Forelimb muscle (tissue), 1 donor: ENCODE data around the gene PRR20G. TPM values are rescaled to one million over a fixed set of nuclear protein-coding genes. Genes with fewer than 3 reads are reported as not detected.
A peak's percentile ranks its signal among the peaks of the same experiment; 100 is the strongest.
"Not testable (repeated sequence)": the region's sequence is repeated elsewhere in the genome, so short reads cannot be mapped to it uniquely, and the experiment has no call there.

Source experiments
- DNase-seq: peaks from one replicate; pipeline ENCODE4 v3.0.0-alpha.2; 2013; ENCODE audit warnings: low read depth
- polyA plus RNA-seq: library from polyadenylated mRNA; unstranded; fragments of 120-200 nt; gene quantifications from one replicate; pipeline ENCODE4 v1.2.1, GENCODE V29; 2013; ENCODE audit not compliant: insufficient read length

The PRR20G gene
- polyA plus RNA-seq, 1 donor, result not detected

DNA sequence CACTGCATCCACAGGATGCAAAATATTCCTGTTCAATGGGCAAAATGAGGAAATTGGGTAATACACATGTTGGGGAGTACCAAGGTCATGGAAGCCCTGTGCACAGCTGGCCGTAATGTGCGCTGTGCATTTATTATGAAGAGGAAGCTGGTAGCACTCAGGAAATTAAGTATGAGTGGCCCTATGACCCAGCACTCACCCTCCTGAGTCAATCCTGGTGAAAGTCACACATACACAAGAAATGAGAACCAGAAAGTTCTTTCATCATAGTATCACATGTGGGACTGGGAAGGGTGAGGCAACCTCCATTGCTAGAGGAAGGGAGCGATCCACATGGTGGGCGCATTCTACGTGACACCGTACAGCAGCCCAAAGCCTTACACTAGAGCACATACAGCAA is 11.4 kb upstream of the PRR20G start:
- DNase-seq, result no peak

DNA sequence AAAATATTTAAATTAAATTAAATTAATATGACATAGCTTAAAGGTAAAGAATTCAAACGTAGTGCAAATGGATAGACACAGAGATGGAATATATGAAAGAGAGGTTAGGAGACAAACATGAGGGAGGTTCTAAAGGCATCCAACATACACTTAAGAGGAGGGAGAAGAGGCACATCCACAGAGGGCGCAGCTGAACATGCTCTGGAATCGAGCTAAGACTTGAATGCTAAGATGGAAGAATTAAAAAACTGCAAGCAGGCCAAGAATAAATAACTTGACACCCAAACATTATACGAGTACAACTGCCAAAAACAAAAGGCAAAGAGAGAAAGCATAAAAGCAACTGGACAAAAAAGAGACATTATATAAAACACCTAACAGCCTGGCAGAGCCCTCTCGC is 9.1 kb upstream of the PRR20G start:
- DNase-seq, result no peak

DNA sequence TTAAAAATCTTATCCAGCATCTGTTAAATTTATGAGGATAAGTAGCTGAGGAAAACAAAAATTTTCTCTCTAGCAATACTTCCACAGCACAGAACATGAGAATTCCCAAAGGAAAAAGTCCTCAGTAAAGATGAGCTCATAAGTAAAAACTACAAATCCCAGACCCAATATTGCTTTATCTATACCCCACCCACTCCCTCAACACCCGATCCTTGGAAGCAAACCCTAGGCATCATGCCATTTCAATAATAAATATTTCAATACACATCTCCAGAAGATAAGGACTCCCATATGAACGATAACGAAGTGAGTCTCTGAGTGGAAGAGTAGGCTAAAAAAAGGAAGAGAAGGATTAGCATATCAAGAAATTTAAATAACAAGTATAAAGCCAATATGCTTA is 8.3 kb upstream of the PRR20G start:
- DNase-seq, result no peak

DNA sequence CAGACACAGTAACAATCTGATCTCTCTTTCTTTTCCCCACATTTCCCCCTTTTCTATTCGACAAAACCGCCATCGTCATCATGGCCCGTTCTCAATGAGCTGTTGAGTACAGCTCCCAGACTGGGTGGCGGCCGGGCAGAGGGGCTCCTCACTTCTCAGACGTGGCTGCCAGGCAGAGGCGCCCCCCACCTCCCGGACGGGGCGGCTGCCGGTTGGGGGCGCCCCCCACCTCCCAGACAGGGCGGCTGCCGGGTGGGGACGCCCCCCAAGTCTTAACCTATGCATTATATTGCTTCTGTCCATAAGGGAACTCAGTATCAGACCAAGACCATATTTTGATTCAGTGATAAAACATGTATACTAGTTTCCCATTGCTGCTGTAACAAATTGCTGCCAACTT is 5.8 kb upstream of the PRR20G start:
- DNase-seq, result not testable (repeated sequence)

DNA sequence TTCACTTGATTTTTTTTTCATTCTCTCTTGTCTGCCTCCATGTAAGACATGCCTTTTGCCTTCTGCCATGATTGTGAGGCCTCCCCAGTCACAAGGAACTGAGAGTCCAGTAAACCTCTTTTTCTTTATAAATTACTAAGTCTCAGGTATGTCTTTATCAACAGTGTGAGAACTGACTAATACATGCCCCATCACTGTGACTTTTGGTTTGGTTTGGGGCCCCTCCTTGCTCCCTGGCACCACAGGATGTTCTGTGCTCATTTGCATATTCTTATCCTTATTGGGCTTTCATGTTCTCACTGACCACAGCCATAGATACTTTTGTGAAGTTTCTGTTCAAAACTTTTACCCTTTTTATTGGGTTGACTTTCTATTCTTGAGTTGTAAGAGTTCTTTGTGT is 3.8 kb upstream of the PRR20G start:
- DNase-seq, result no peak

DNA sequence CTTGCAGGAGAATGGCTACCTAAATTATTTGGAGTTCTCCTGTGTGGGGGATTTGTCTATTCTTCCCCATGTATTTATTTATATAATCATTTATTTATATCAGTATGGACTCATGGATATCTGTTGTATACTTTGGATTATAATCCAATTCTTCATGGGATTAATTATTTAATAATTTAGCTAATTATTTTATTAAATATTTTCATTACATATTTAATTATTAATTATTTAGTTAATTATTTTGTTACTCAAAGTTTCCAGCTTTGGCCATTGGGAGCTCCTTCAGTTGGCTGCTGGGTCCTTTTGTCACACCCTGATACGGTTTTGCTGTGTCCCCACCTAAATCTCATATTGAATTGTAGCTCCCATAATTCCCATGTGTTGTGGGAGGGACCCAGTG is 3.3 kb upstream of the PRR20G start:
- no peak for DNase-seq

DNA sequence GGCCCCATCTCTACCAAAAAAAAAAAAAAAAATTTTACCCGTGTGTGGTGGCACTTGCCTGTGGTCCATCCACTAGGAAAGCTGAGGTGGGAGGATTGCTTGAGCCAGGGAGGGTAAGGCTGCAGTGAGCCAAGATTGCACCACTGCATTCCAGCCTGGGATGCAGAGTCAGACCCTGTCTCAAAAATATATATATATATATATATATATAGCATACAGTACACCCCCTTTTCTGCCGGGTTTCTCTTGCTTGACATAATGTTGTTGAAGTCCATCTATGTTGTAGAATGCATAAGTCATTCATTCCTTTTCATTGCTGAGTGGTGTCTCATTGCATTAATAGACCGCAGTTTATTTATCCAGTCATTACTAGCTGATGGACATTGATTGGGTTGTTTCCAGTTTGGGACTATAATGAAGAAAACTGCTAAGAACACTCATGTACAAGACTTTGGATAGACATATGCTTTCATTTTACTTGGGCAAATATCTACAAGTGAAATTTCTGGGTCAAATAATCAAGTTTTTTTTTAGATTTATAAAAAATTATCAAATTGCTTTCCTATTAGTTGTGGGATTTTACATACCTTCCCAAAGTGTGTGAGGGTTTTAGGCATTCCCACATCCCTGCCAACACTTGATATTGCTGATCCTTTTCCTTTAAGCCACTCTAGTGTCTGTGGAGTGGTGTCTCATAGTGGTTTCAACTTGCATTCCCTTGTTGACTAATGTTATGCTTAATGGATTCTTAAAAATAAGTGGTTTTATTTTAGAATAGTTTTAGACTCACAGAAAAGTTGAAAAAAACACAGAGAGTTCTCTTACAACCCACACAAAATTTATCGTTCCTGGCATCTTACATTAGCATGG is 2.1 kb upstream of the PRR20G start:
- DNase-seq, result no peak

DNA sequence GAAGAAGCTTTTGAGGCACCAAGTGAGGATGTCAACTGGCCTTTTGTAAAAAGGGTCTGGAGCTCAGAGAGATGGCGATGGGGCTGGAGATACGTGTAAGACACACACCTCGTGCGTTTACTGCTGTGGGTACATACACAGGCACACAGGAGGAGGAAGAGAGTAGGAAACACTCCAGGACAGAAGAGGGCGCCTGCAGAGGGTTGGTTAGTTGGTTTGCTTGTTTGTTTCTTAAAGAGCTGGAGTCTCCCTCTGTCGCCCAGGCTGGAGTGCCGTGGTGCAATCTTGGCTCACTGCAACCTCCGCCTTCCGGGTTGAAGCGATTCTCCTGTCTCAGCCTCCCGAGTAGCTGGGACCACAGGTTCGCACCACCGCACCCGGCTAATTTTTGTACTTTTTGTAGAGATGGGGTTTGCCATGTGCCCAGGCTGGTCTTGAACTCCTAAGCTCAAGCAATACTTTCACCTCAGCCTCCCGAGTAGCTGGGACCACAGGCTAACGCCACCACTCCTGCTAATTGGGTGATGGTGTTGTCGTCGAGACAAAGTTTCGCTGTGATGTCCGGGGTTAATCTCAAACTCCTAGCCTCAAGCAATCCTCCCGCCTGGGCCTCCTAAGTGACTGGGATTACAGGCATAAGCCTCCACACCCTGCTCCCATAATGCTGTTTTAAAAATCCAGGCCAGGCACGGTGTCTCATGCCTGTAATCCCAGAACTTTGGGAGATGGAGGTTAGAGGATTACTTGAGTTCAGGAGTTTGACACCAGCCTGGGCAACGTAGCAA is 1.3 kb upstream of the PRR20G start:
- DNase-seq, result no peak

DNA sequence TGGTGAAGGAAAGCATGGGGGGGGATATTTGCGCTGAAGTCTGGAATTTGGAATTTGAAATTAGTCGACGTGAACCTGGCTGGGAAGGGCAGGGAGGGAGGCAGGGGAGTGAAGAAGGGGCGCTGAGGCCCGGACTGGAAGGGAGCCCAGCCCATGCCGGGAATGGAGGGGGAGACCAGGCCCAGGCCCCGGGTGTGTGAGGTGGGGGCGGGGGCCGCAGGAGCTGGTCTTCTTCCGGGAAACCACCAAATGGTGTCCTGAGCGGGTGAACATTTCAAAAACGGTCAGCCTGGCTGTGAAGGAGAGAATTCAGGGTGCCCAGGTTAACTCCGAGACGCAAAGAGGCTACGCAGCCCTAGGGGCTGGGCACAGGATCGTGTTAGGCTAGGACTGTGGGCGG is 497 bp upstream of the PRR20G start:
- no peak for DNase-seq

DNA sequence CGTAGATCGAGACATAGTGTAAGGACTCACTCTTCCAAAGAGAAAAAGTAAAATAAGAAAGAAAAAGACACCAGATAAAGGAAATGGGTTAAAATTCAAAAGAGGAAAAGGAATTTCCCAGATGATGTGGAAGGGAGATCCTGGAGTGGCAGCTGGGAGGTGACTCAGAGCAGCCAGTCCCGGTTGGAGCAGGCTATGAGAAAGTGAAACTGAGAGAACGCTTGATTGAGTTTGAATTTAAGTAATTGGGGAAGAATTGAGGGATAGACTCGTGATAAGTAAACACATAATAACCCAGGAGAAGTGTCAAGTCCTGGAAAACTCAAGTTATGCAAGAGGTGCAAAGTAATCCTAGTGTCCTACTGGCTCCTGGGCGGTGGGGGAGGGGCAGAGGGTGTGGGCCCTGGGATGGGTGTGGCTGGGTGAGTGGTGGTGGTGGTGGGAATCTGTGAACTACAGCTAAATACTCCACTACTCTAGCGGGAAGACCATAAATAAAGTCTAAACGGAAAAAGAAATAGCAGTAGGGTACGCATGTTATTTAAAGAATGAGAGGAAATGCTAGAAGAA is 1.2 kb downstream of the PRR20G start:
- no peak for DNase-seq

DNA sequence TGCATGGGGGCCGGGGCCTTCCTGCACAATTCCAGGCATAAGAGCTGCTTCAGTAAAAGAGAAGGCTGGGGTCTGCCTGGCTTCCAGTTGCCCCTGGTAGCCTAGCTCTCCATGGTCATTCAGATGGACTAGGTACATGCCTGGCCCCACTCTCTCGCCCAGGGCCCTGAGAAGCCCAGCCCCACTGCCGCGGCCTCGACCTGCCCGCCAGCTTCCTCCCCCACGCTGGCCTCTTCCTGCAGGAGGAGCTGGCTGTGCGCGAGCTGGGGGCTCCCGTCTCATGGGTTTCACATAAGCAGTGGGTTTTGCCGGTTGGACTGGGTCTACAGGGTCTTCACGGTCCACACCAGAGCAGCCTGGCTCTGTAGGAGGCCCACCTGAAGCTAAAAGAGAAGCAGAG is 3.6 kb downstream of the PRR20G start:
- no peak for DNase-seq

DNA sequence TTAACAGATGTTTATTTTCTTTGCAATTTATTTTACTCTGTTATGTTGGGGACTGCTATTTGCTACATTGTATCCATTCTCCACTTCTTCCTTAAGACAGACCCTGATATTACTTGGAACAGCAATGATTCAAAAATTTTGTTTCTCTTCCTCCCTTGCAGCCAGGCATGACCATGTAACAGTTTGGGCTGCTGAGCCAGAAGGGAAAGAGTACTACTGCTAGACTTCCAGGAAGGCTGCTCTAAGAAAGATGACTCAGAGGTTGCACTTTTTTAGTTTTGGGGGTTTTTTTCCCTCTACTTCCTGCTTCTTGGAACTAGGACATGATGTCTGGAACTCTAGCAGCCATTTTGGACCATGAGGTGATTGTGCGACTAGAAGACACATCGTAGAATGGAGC is 10.3 kb downstream of the PRR20G start:
- DNase-seq, result peak; percentile 52

DNA sequence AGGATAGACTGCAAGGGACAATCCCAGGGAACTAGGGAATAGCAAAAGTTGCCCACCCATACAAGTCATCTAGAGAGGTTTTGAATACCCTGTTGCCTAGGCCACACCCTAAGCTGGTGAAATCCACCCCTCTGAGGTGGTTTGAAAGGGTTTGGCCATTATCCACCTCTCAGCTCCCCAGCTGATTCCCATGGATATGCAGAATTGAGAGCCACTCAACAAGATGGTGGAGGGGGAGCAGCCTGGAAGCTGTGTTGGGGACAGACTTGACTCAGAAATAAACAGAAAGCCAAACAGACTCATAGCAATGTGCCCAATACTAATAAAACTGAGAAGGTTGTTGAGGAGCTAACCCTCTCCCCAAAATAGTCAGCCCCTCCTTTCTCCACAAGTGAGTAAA is 10.9 kb downstream of the PRR20G start:
- no peak for DNase-seq

DNA sequence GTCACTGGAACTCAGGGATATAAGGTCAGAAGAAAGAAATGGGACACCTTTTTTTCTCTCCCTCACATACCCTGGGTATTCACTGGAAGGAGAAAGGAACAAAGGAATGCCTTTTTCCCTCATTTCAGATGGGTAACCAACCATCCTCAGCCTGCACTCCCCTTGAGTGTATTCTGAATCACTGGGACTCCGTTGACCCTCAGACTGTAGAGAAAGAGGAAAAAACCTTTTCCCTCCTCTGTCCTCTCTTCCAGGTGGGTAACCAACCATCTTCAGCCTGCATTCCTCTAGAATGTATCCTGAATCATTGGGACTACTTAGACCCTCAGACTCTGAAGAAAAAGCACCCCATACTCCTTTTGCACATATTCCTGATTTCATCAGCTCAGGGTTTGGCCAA is 11.4 kb downstream of the PRR20G start:
- DNase-seq, result no peak

DNA sequence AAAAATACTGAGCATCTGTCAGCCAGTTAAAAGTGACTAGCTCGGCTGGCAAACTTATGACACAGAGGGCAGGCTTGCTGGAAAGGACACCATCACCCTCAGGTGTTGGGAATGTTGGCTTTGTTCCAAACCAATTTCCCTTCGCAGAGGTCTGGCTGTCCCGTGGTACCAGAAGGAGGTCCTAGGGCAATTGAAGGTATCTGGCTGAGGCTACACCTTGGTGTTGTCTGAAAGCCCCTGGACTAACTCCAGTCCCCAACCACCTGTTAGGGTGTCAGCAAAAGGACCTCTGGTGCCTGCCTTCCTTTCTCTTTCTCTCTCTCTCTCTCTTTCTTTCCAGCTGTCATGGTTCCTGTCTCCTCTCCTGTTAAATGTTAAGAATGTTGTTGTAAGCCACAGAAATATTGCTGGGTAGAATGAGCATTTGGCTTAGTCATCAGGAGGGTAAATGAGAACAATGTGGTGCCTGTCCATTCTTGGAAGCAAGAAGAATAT is 12.5 kb downstream of the PRR20G start:
- no peak for DNase-seq

DNA sequence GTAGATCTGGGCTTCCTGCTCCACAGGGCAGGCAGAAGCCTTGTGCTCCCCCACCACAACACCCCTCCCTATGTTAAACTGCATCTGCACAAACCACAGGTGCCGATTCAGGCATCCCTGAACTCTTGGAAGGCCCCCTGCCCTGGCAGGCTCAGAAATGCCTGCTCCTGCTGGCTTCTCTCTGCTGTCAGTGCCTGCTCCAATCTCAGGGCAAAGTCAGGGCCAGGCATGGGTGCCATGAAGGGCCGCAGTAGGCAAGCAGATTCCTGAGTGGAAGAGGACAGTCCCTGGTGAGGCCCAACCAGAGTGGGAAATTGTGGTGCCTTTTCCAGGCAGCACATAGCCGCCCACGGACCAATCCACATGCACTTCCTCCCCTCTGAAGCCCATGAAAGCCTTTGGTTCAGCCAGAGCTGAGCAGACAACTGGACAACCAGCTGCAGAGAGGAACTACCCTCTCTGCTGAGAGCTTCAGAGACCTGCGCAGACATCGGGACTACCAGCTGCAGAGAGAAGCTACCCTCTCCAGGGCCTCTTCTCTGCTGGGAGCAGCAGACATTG is 13.6 kb downstream of the PRR20G start:
- no peak for DNase-seq

DNA sequence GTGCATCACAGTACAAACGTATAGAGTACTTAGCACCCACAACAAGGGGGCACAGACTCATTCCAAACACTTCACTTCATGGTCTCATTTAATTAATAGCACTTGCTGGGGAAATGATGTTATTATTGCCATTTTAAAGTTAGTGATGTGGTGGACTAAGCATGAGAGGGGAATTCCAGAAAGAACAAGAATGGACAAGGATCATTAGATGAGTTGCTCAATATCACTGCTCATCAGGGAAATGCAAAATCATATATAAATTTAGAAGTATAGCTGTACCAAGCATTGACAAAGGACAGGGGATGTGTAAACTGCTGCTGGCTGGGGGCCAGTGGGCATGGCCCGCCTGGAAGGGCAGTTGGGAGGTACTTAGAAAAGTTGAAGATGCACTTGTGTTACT is 14.6 kb downstream of the PRR20G start:
- DNase-seq, result no peak

DNA sequence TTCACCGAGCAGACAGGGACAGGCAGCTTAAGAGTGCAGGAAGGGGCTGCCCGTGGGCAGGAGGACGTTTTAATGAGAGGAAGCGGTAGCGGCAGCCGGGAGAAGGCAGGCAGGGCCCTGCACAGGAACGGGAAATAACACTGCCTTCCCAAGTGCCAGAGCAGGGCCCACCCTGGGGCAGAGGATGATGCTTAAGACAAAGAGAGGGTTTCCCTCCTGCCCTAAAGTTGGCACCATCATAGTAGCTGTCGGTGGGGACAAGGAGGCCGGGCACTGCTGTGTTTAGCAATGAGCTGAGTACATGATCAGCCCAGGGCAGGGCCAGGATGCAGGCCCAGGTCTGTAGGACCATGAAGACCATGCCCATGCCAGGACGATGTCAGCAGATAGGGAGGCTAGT is 21.7 kb downstream of the PRR20G start:
- no peak for DNase-seq

DNA sequence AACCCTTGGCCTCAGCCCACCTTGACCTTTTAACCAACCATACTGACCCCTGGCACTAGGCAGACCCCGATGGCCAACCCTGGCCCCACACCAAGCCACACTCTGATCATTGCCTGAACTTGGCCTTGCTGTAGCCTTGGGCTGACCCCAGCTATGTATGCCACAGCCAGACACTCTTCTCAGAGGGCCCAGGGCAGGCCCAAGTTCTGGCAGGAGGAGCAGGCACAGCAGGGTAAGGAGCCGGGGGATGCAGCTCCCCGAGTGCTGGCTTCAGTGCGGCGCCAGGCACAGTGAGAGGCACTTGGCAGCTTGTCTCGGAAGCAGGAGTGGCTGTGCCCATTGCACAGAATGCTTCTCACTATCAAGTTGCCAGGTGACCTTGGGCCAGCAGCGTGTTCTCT is 22.3 kb downstream of the PRR20G start:
- no peak for DNase-seq

DNA sequence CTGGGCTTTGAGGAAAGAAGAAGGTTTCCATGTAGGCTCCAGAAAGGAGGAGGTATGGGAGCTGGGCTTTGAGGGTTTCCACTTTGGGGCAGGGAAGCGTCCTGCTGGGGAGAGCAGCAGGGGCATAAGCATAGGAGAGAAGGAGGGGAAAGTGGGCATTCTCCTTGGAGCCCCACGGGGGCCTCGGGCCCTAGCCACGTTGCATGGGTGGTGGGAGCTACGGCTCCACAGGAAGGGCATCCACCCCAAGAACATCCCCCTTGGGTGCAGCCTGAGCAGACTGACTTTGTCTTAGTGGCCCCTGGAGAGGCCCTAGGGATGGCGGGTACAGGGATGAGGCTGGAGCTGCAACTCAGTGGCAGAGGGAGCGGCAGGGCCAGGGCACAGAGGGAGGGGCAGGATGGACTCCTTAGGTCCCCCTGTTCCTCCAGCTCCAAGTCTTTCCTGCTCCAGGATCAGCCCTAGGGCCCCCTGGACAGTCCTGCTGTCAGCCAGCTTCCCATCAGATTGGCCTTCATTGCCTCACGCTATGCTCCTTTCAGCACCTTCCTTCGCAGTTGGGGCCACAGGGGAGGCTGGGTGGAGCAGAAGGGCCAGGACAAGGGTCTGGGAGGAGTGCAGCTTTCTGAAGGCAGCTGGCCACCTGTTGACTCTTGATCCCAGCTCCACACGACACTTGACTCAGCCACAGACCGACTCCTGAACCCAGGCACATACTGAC is 22.9 kb downstream of the PRR20G start:
- no peak for DNase-seq

DNA sequence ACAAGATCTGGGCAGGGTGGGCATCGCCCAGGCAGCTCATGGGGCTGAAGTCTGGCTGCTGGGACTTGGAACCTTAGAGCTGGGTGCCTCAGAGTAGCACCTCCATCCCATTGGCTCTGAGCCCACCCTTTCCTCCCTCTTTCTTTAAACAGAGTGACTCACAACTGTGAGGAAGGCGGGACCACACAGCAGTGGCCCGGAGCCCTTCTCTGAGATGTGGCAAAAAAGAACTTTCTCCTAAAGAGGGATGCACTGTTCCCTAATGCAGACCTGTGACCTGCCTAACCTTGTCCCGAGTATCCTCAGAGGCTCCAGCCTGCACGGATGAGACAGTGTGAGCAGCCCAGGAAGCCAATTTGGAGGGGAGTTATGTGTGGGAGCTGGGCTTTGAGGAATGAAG is 23.6 kb downstream of the PRR20G start:
- DNase-seq, result no peak
